GM21360 (cell line): Measurements from ENCODE around the gene PRDM11.

Experiments
- ATAC-seq: cut with Tn5 transposase; IDR thresholded peaks from one replicate; pipeline ENCODE4 v1.9.1; 2021; ENCODE audit warnings: mild to moderate bottlenecking, moderate library complexity; ENCODE audit not compliant: unreplicated experiment

The PRDM11 gene

GRCh38 chr11:45141631-45142030 is 4.8 kb upstream of the PRDM11 start:
- no peak for ATAC-seq

GRCh38 chr11:45142241-45143055 is 4.0 kb upstream of the PRDM11 start:
- no peak for ATAC-seq

GRCh38 chr11:45143494-45143893 is 2.9 kb upstream of the PRDM11 start:
- ATAC-seq = no peak

GRCh38 chr11:45144126-45145082 is 2.0 kb upstream of the PRDM11 start:
- ATAC-seq = no peak

GRCh38 chr11:45145083-45145378 is 1.4 kb upstream of the PRDM11 start:
- ATAC-seq = no peak

- ATAC-seq = no peak
These were observed 914 bp upstream of the PRDM11 start for GRCh38 chr11:45145379-45146071.

- ATAC-seq = peak; percentile 99
These were observed 734 bp downstream of the PRDM11 start for GRCh38 chr11:45147017-45147728.

GRCh38 chr11:45147891-45148675 is 1.6 kb downstream of the PRDM11 start:
- ATAC-seq = no peak

- no peak for ATAC-seq
These were observed 3.1 kb downstream of the PRDM11 start for GRCh38 chr11:45149483-45150056.

GRCh38 chr11:45150301-45150700 is 3.9 kb downstream of the PRDM11 start:
- no peak for ATAC-seq

GRCh38 chr11:45150943-45151342 is 4.5 kb downstream of the PRDM11 start:
- no peak for ATAC-seq

- ATAC-seq = no peak
These were observed 5.0 kb downstream of the PRDM11 start for GRCh38 chr11:45151362-45151982.

- no peak for ATAC-seq
These were observed 6.5 kb downstream of the PRDM11 start for GRCh38 chr11:45152740-45153595.

- no peak for ATAC-seq
These were observed 7.8 kb downstream of the PRDM11 start for GRCh38 chr11:45154276-45154675.

- no peak for ATAC-seq
These were observed 8.7 kb downstream of the PRDM11 start for GRCh38 chr11:45155058-45155551.

GRCh38 chr11:45155627-45156180 is 9.3 kb downstream of the PRDM11 start:
- no peak for ATAC-seq

GRCh38 chr11:45156201-45156600 is 9.8 kb downstream of the PRDM11 start:
- no peak for ATAC-seq

GRCh38 chr11:45156741-45157140 is 10.3 kb downstream of the PRDM11 start:
- no peak for ATAC-seq
